Sigmoid colon (tissue), 7 donors: ENCODE results near the gene ACYP2. TPM values are rescaled to one million over a fixed set of nuclear protein-coding genes. Genes with fewer than 3 reads are reported as not detected.

Experiments used
- DNase-seq: peaks from one replicate; pipeline ENCODE4 v3.0.0-alpha.2; 2019
- H3K27ac ChIP-seq, 4 donors: fragments of 200-600 bp; sonication (generic); one replicate each; pipeline ENCODE4 v1.5.1; 2016 to 2019; ENCODE audit warnings: mild to moderate bottlenecking in 1 of 4
- H3K27me3 ChIP-seq, 3 donors: fragments of 200-600 bp; sonication (generic); one replicate each; pipeline ENCODE4 v1.5.1; 2019; ENCODE audit warnings: mild to moderate bottlenecking in 1 of 3
- H3K36me3 ChIP-seq, 4 donors: fragments of 200-600 bp; sonication (generic); one replicate each; pipeline ENCODE4 v1.5.1; 2016 to 2019
- H3K4me1 ChIP-seq, 4 donors: fragments of 200-600 bp; sonication (generic); one replicate each; pipeline ENCODE4 v1.5.1; 2017 to 2019
- H3K4me3 ChIP-seq, 4 donors: fragments of 200-600 bp; sonication (generic); one replicate each; pipeline ENCODE4 v1.5.1; 2017 to 2019; ENCODE audit warnings: mild to moderate bottlenecking in 2 of 4, moderate library complexity in 1 of 4
- H3K9me3 ChIP-seq, 4 donors: fragments of 200-600 bp in 3 of 4; sonication (generic) in 3 of 4; one replicate each; pipeline versions ENCODE4 v1.5.1 to v1.6.1; 2013 to 2019
- CTCF ChIP-seq, 4 experiments: fragments of 450-650 bp in 3 of 4; fragments of 200-600 bp in 1 of 4; IDR thresholded peaks; one replicate each; pipeline ENCODE4 v1.5.1; 2016 to 2019; ENCODE audit warnings: antibody characterized with exemption in 4 of 4, mild to moderate bottlenecking in 3 of 4, moderate library complexity in 2 of 4
- EP300 ChIP-seq, 4 donors: sonication (generic); formaldehyde crosslinking; IDR thresholded peaks; one replicate each; pipeline ENCODE4 v1.6.1; 2017; ENCODE audit warnings: antibody characterized with exemption in 4 of 4
- POLR2A ChIP-seq, 2 donors: fragments of 450-650 bp; IDR thresholded peaks; one replicate each; pipeline ENCODE4 v1.6.1; 2016; ENCODE audit warnings: antibody characterized with exemption in 2 of 2, mild to moderate bottlenecking in 2 of 2, moderate library complexity in 2 of 2
- POLR2AphosphoS5 ChIP-seq, 4 donors: sonication (generic); formaldehyde crosslinking; IDR thresholded peaks; one replicate each; pipeline ENCODE4 v1.6.1; 2017; ENCODE audit warnings: antibody characterized with exemption in 4 of 4
- WGBS, 2 donors: extraction: QIAGEN DNeasy Blood & Tissue Kit; methylation state at CpG; one replicate each; pipeline ENCODE4 v1.1.7; 2013; 5-methylcytosine and 5-hydroxymethylcytosine counted together
- intact Hi-C: fragments of 100-400 bp; cut with DNase I; formaldehyde crosslinking; loops from one replicate; pipeline ENCODE4 v1.15.1; 2023
- polyA plus RNA-seq, 3 donors: library from polyadenylated mRNA; stranded (reverse); fragments of 200-250 nt; gene quantifications; one replicate each; pipeline ENCODE4 v1.2.3, GENCODE V29; 2013
- total RNA-seq, 4 donors: library from RNA; depleted of rRNA; stranded (reverse); fragments of >200 nt; gene quantifications; one replicate each; pipeline ENCODE4 v1.1.0, GENCODE V29; 2016
- donor health status: healthy with polysubstance abuse.
- donor health status: Bipolar disorder and iron deficiency.
- donor health status: healthy.

ACYP2 gene
- total and polyA plus RNA-seq, 7 donors, result 13.2 to 32.0 (median 19.8) TPM

GRCh38 chr2:54081574-54081973 is 33.8 kb upstream of the ACYP2 start:
- intact Hi-C loops, result loop anchor here (10.0 kb wide), 1 partner anchor 117 kb away; no protein-coding TSS in a partner anchor
- H3K9me3 ChIP-seq, result no peaks in the 10 kb centered on the region

GRCh38 chr2:54083021-54083420 is 32.4 kb upstream of the ACYP2 start:
- WGBS, 2 donors, result 92 to 96% methylated on average over 6 of the region's 6 CpGs
- DNase-seq, result no peak
- no peaks in the 10 kb centered on the region for H3K4me1 ChIP-seq

More at GRCh38 chr2:54081574-54081973, 33.8 kb upstream of the ACYP2 start:
- Histone ChIP-seq H3K4me3 (no peak overlapping the region), H3K4me1 (no peaks in the 10 kb centered on the region), H3K27ac (no peak overlapping the region), H3K27me3 (no peaks in the 10 kb centered on the region), H3K36me3 (no peaks in the 10 kb centered on the region)
- TF ChIP-seq POLR2AphosphoS5 (IDR thresholded peaks at IDR 0.05) (no peak), CTCF (IDR thresholded peaks at IDR 0.05) (no peak), POLR2A (IDR thresholded peaks at IDR 0.05) (no peak), EP300 (IDR thresholded peaks at IDR 0.05) (no peak)
- DNase-seq, result no peak
- 76 to 80% methylated on average over 6 of the region's 6 CpGs for WGBS, 2 donors

GRCh38 chr2:54083445-54083844 is 32.0 kb upstream of the ACYP2 start:
- TF ChIP-seq POLR2AphosphoS5 (IDR thresholded peaks at IDR 0.05), result no peak
- TF ChIP-seq POLR2A (IDR thresholded peaks at IDR 0.05), result no peak
- no peak for TF ChIP-seq CTCF (IDR thresholded peaks at IDR 0.05)
- no peak for TF ChIP-seq EP300 (IDR thresholded peaks at IDR 0.05)
- WGBS, 2 donors, result 87 to 89% methylated on average over 1 of the region's 1 CpG

More at GRCh38 chr2:54083021-54083420, 32.4 kb upstream of the ACYP2 start:
- Histone ChIP-seq H3K36me3 (no peaks in the 10 kb centered on the region), H3K9me3 (no peaks in the 10 kb centered on the region), H3K27me3 (no peaks in the 10 kb centered on the region), H3K4me3 (no peak overlapping the region), H3K27ac (no peak overlapping the region)
- intact Hi-C loops, result loop anchor here (10.0 kb wide), 1 partner anchor 118 kb away; no protein-coding TSS in a partner anchor
- TF ChIP-seq POLR2A (IDR thresholded peaks at IDR 0.05) (no peak), EP300 (IDR thresholded peaks at IDR 0.05) (no peak), POLR2AphosphoS5 (IDR thresholded peaks at IDR 0.05) (no peak), CTCF (IDR thresholded peaks at IDR 0.05) (no peak)

DNA sequence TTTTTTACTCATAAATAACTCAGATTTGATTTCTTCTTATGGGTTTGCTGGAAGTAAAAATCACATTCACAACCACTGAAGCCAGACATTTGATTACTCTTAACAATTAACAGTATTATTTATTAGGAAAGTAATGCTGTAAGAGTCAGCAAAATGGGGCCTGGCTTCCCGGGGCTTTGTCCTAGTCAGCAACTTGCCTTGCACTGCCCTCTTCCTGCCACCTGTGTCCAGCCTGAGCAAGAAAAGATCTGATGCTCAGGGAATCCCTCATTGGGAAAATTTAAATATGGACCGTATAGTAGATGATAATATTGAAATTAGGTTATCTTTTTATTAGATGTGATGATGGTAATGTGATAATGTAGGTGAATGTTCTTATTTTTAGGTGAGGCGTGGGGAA is 30.8 kb upstream of the ACYP2 start:
- intact Hi-C loops, result loop anchor here (10.0 kb wide), 1 partner anchor 120 kb away; no protein-coding TSS in a partner anchor
- TF ChIP-seq CTCF (IDR thresholded peaks at IDR 0.05) (peak in 2 of 4 experiments; percentile 8 to 31), EP300 (IDR thresholded peaks at IDR 0.05) (no peak)

More at GRCh38 chr2:54083445-54083844, 32.0 kb upstream of the ACYP2 start:
- Histone ChIP-seq H3K27ac (no peak overlapping the region), H3K36me3 (no peaks in the 10 kb centered on the region), H3K4me1 (no peaks in the 10 kb centered on the region), H3K4me3 (no peak overlapping the region), H3K9me3 (no peaks in the 10 kb centered on the region), H3K27me3 (no peaks in the 10 kb centered on the region)
- DNase-seq, result no peak
- intact Hi-C loops, result loop anchor here (10.0 kb wide), 1 partner anchor 119 kb away; no protein-coding TSS in a partner anchor

GRCh38 chr2:54085069-54085468 is 30.3 kb upstream of the ACYP2 start:
- Histone ChIP-seq H3K4me1 (no peaks in the 10 kb centered on the region), H3K27me3 (no peaks in the 10 kb centered on the region), H3K27ac (no peak overlapping the region), H3K9me3 (no peaks in the 10 kb centered on the region), H3K4me3 (no peak overlapping the region), H3K36me3 (no peaks in the 10 kb centered on the region)
- TF ChIP-seq POLR2A (IDR thresholded peaks at IDR 0.05) (no peak), EP300 (IDR thresholded peaks at IDR 0.05) (no peak), POLR2AphosphoS5 (IDR thresholded peaks at IDR 0.05) (no peak), CTCF (IDR thresholded peaks at IDR 0.05) (no peak)
- intact Hi-C loops, result loop anchor here (10.0 kb wide), 1 partner anchor 120 kb away; no protein-coding TSS in a partner anchor
- DNase-seq, result no peak
- 83 to 89% methylated on average over 10 of the region's 10 CpGs for WGBS, 2 donors

More for the DNA sequence above, 30.8 kb upstream of the ACYP2 start:
- DNase-seq, result no peak
- H3K27ac ChIP-seq, result no peak overlapping the region
- no peaks in the 10 kb centered on the region for H3K9me3 ChIP-seq
- no peaks in the 10 kb centered on the region for H3K36me3 ChIP-seq
- no peaks in the 10 kb centered on the region for H3K4me1 ChIP-seq
- WGBS, 2 donors, result 53 to 67% methylated on average over 3 of the region's 3 CpGs
- H3K4me3 ChIP-seq, result no peak overlapping the region
- H3K27me3 ChIP-seq, result no peaks in the 10 kb centered on the region
